Gastroesophageal sphincter (tissue), 3 donors: ENCODE measurements around the gene P2RY11.

Source experiments
- CTCF ChIP-seq, 4 experiments: fragments of 200-600 bp in 2 of 4; fragments of 450-650 bp in 2 of 4; sonication (generic) in 1 of 4; IDR thresholded peaks; one replicate each; pipeline ENCODE4 v1.5.1; 2017 to 2019; ENCODE audit warnings: antibody characterized with exemption in 4 of 4, mild to moderate bottlenecking in 2 of 4, moderate library complexity in 2 of 4
- POLR2A ChIP-seq, 2 donors: fragments of 450-650 bp; IDR thresholded peaks; one replicate each; pipeline ENCODE4 v1.6.1; 2017; ENCODE audit warnings: antibody characterized with exemption in 2 of 2, mild to moderate bottlenecking in 2 of 2, moderate library complexity in 1 of 2
- POLR2AphosphoS5 ChIP-seq: sonication (generic); formaldehyde crosslinking; IDR thresholded peaks from one replicate; pipeline ENCODE4 v1.6.1; 2017; ENCODE audit warnings: antibody characterized with exemption

DNA sequence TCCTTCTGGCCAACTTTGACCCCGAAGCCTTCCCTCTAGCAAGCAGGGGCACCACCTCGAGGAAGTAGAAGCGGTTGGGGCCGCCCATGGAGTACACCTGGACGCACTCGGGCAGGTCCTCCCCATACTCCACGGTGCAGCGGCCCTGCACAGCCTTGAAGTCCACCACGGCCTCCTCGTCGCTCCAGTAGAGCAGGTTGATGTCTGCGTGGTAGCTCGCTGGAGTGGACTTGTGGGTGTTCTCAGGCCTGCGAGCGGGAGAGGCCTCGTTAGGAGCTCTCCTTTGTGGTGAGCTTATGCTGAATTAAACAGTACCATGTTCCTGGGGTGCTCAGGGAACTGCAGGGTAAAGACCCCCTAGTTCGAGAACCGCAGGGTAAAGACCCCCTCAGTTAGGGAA lies 30.5 kb downstream of the P2RY11 start:
- TF ChIP-seq POLR2AphosphoS5: no peak
- TF ChIP-seq CTCF (IDR thresholded peaks at IDR 0.05): no peak
- TF ChIP-seq POLR2A (IDR thresholded peaks at IDR 0.05): no peak
